HL-60/S4 treated with phorbol 12-myristate 13-acetate at 8.2 ng/mL for 4 days and 3 days (cell line): Measurements from ENCODE around the gene RGN.
"Not testable (repeated sequence)": the region's sequence is repeated elsewhere in the genome, so short reads cannot be mapped to it uniquely, and the experiment has no call there.

Experiments used
- in situ Hi-C: fragments of 300-500 bp; cut with MboI; formaldehyde crosslinking; loops from 2 replicates; pipeline ENCODE4 v1.15.0; 2022; ENCODE audit warnings: low sequenced_read_pairs

The RGN gene

GRCh38 chrX:47078129-47079043 lies at the start of gene RGN:
Gene RGN (plus strand): TSS chrX:47078443. CDS start chrX:47081145, 2,702 bp downstream.
- in situ Hi-C loops: no loop called here

GRCh38 chrX:47030339-47030738 lies 47.9 kb upstream of the RGN start:
- in situ Hi-C loops: no loop called here

- in situ Hi-C loops: no loop called here
These were observed 30.3 kb upstream of the RGN start for GRCh38 chrX:47047989-47048388.

- in situ Hi-C loops: no loop called here
These were observed 18.9 kb upstream of the RGN start for GRCh38 chrX:47059142-47059874.

GRCh38 chrX:47060708-47061107 lies 17.5 kb upstream of the RGN start:
- in situ Hi-C loops: no loop called here

GRCh38 chrX:47061238-47061919 lies 16.9 kb upstream of the RGN start:
- in situ Hi-C loops: no loop called here

GRCh38 chrX:47063179-47063578 lies 15.1 kb upstream of the RGN start:
- in situ Hi-C loops: no loop called here

GRCh38 chrX:47068214-47068613 lies 10.0 kb upstream of the RGN start:
- in situ Hi-C loops: no loop called here

- in situ Hi-C loops: no loop called here
These were observed 9.5 kb upstream of the RGN start for GRCh38 chrX:47068720-47069119.

- in situ Hi-C loops: no loop called here
These were observed 2.1 kb downstream of the RGN start for GRCh38 chrX:47080215-47080914.

- in situ Hi-C loops: no loop called here
These were observed 2.6 kb downstream of the RGN start for GRCh38 chrX:47080915-47081236.

GRCh38 chrX:47091149-47091775 lies 13.0 kb downstream of the RGN start:
- in situ Hi-C loops: no loop called here

GRCh38 chrX:47093248-47093647 lies 15.0 kb downstream of the RGN start:
- in situ Hi-C loops: no loop called here

- in situ Hi-C loops: no loop called here
These were observed 15.6 kb downstream of the RGN start for GRCh38 chrX:47093860-47094259.

GRCh38 chrX:47097018-47097417 lies 18.8 kb downstream of the RGN start:
- in situ Hi-C loops: no loop called here

- in situ Hi-C loops: no loop called here
These were observed 20.3 kb downstream of the RGN start for GRCh38 chrX:47098338-47099094.

GRCh38 chrX:47101206-47101605 lies 23.0 kb downstream of the RGN start:
- in situ Hi-C loops: no loop called here

GRCh38 chrX:47110936-47111615 lies 32.8 kb downstream of the RGN start:
- in situ Hi-C loops: not testable (repeated sequence)

GRCh38 chrX:47112316-47112954 lies 34.2 kb downstream of the RGN start:
- in situ Hi-C loops: no loop called here
